WTC11 (cell line): Measurements from ENCODE around the gene ARHGAP42.

Experiments
- NFYB ChIP-seq: sonication (generic); formaldehyde crosslinking; conservative IDR thresholded peaks from 2 replicates; pipeline ENCODE4 v1.8.0; 2022; ENCODE audit warnings: low read depth, missing genetic modification reagents
- ZNF263 ChIP-seq: sonication (generic); formaldehyde crosslinking; IDR thresholded peaks from 2 replicates; pipeline ENCODE4 v1.8.1; 2022; ENCODE audit warnings: low read depth, mild to moderate bottlenecking, moderate library complexity, missing genetic modification reagents
- ZNF423 ChIP-seq: fragments of 250-450 bp; sonication (Bioruptor Pico); IDR thresholded peaks from 2 replicates; pipeline ENCODE4 v2.1.2; 2022; ENCODE audit warnings: mild to moderate bottlenecking, moderate library complexity
- TF ChIP-seq, protein P1 (sequence below): fragments of 200-600 bp; IDR thresholded peaks from 2 replicates; pipeline ENCODE4 v1.8.0; 2022; ENCODE audit warnings: antibody characterized with exemption
- TF ChIP-seq, protein P2 (sequence below): sonication (generic); formaldehyde crosslinking; IDR thresholded peaks from 2 replicates; pipeline ENCODE4 v1.8.0; 2022; ENCODE audit warnings: mild to moderate bottlenecking, missing genetic modification reagents
- TF ChIP-seq, protein P3 (sequence below): sonication (generic); formaldehyde crosslinking; IDR thresholded peaks from 2 replicates; pipeline ENCODE4 v1.8.1; 2022; ENCODE audit warnings: missing genetic modification reagents, borderline replicate concordance
- TF ChIP-seq, protein P4 (sequence below): sonication (generic); formaldehyde crosslinking; conservative IDR thresholded peaks from 2 replicates; pipeline ENCODE4 v1.8.1; 2022; ENCODE audit warnings: mild to moderate bottlenecking, missing genetic modification reagents

DNA sequence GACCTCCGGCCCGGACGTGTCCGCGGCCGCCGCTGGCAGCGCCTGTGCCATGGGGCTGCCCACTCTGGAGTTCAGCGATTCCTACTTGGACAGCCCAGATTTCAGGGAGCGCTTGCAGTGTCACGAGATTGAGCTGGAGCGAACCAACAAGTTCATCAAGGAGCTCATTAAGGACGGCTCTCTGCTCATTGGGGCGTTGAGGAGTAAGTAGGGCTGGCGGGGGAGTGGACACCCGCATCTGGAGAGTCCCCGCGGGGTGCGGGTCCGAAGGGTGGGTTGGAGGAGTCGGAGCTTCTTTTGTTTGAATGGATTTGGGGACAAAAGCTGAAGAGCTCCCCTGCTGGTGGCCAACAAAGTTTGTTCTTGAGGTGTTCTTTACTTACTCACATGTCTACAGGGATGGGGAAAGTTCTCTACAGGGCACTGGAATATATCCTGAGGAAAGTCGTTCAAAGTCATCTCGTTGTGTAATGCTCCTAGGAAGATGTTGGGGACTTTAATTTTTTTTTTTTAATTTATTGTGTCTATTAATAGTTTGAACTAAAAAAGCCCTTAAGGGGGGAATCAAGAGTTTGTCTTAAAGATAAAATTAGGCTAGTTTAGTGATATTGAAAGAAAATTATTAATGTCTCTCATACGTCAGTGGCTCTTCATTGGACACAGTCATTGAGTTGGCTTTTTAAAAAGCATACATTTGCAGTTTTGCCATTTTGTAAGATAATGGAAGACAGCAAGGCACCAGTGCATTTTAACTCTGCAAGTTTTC lies 725 bp downstream of the ARHGAP42 start:
- TF ChIP-seq, protein P1, sequence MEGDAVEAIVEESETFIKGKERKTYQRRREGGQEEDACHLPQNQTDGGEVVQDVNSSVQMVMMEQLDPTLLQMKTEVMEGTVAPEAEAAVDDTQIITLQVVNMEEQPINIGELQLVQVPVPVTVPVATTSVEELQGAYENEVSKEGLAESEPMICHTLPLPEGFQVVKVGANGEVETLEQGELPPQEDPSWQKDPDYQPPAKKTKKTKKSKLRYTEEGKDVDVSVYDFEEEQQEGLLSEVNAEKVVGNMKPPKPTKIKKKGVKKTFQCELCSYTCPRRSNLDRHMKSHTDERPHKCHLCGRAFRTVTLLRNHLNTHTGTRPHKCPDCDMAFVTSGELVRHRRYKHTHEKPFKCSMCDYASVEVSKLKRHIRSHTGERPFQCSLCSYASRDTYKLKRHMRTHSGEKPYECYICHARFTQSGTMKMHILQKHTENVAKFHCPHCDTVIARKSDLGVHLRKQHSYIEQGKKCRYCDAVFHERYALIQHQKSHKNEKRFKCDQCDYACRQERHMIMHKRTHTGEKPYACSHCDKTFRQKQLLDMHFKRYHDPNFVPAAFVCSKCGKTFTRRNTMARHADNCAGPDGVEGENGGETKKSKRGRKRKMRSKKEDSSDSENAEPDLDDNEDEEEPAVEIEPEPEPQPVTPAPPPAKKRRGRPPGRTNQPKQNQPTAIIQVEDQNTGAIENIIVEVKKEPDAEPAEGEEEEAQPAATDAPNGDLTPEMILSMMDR: peak; percentile 44
- TF ChIP-seq ZNF263 (CRISPR knock-in tag): no peak
- TF ChIP-seq, protein P2, sequence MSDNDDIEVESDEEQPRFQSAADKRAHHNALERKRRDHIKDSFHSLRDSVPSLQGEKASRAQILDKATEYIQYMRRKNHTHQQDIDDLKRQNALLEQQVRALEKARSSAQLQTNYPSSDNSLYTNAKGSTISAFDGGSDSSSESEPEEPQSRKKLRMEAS (CRISPR knock-in tag): no peak; the same call in 1 of the 2 replicates
- TF ChIP-seq, protein P3, sequence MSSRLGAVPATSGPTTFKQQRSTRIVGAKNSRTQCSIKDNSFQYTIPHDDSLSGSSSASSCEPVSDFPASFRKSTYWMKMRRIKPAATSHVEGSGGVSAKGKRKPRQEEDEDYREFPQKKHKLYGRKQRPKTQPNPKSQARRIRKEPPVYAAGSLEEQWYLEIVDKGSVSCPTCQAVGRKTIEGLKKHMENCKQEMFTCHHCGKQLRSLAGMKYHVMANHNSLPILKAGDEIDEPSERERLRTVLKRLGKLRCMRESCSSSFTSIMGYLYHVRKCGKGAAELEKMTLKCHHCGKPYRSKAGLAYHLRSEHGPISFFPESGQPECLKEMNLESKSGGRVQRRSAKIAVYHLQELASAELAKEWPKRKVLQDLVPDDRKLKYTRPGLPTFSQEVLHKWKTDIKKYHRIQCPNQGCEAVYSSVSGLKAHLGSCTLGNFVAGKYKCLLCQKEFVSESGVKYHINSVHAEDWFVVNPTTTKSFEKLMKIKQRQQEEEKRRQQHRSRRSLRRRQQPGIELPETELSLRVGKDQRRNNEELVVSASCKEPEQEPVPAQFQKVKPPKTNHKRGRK: no peak
- TF ChIP-seq NFYB (CRISPR knock-in tag): no peak
- TF ChIP-seq, protein P4, sequence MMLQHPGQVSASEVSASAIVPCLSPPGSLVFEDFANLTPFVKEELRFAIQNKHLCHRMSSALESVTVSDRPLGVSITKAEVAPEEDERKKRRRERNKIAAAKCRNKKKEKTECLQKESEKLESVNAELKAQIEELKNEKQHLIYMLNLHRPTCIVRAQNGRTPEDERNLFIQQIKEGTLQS (CRISPR knock-in tag): no peak
- TF ChIP-seq ZNF423 (CRISPR knock-in tag): no peak
